Tibial nerve (tissue), 4 donors: ENCODE results near the gene POLR1B.

ENCODE experiments used
- CTCF ChIP-seq, 5 experiments: fragments of 200-600 bp in 3 of 5; fragments of 450-650 bp in 2 of 5; sonication (generic) in 3 of 5; IDR thresholded peaks; one replicate each; pipeline ENCODE4 v1.5.1; 2016 to 2019; ENCODE audit warnings: antibody characterized with exemption in 5 of 5, mild to moderate bottlenecking in 3 of 5, moderate library complexity in 2 of 5
- EP300 ChIP-seq, 2 donors: sonication (generic); formaldehyde crosslinking; IDR thresholded peaks; one replicate each; pipeline ENCODE4 v1.6.1; 2017; ENCODE audit warnings: antibody characterized with exemption in 2 of 2, mild to moderate bottlenecking in 1 of 2
- POLR2A ChIP-seq, 2 donors: fragments of 450-650 bp; IDR thresholded peaks; one replicate each; pipeline ENCODE4 v1.6.1; 2017; ENCODE audit warnings: antibody characterized with exemption in 2 of 2, mild to moderate bottlenecking in 2 of 2, moderate library complexity in 2 of 2

GRCh38 chr2:112585873-112586464 lies 43.7 kb downstream of the POLR1B start:
- TF ChIP-seq CTCF (IDR thresholded peaks at IDR 0.05) (no peak), POLR2A (IDR thresholded peaks at IDR 0.05) (no peak), EP300 (IDR thresholded peaks at IDR 0.05) (no peak)
